Activated B cell treated with CpG ODN at 0.5 μM for 24 hours (primary cell): ENCODE measurements around the gene TAF1B. TPM values are rescaled to one million over a fixed set of nuclear protein-coding genes. Genes with fewer than 3 reads are reported as not detected.

ENCODE experiments used
- ATAC-seq: fragments of 200-7000 bp; cut with Tn5 transposase; one replicate; pipeline ENCODE4 v1.10.0; 2021; ENCODE audit warnings: low read depth, mild to moderate bottlenecking, moderate library complexity
- CTCF ChIA-PET: fragments of 350-600 bp; sonication (Branson Sonifier 250); formaldehyde crosslinking; loops from one replicate; lab custom pipeline; 2021; ENCODE audit warnings: antibody characterized with exemption; lab: Charles Lee
- POLR2A ChIA-PET: fragments of 350-600 bp; sonication (Branson Sonifier 250); formaldehyde crosslinking; loops from one replicate; lab custom pipeline; 2021; ENCODE audit warnings: antibody characterized with exemption; lab: Charles Lee
- DNase-seq: peaks from one replicate; pipeline ENCODE4 v3.0.0; 2022
- H3K27ac Mint-ChIP-seq: one replicate; pipeline ENCODE4 v1.8.0; 2020; ENCODE audit warnings: mixed read lengths
- H3K27me3 Mint-ChIP-seq: one replicate; pipeline ENCODE4 v1.8.0; 2021; ENCODE audit warnings: mixed read lengths
- H3K36me3 Mint-ChIP-seq: one replicate; pipeline ENCODE4 v1.8.0; 2021; ENCODE audit warnings: low read depth, mixed read lengths
- H3K4me1 Mint-ChIP-seq: one replicate; pipeline ENCODE4 v1.8.0; 2021; ENCODE audit warnings: mixed read lengths
- H3K4me3 Mint-ChIP-seq: one replicate; pipeline ENCODE4 v1.8.0; 2020; ENCODE audit warnings: mild to moderate bottlenecking, mixed read lengths
- H3K9me3 Mint-ChIP-seq: one replicate; pipeline ENCODE4 v1.8.0; 2020; ENCODE audit warnings: mixed read lengths
- intact Hi-C: fragments of 100-400 bp; cut with micrococcal nuclease; formaldehyde crosslinking; loops from one replicate; pipeline ENCODE4 v1.15.1; 2024
- total RNA-seq: library from RNA; stranded (reverse); gene quantifications from 2 replicates; pipeline ENCODE4 v1.2.3, GENCODE V29; 2022
- TF ChIP-seq, protein P1 (sequence below): fragments of 200-600 bp; IDR thresholded peaks from one replicate; pipeline ENCODE4 v1.8.0; 2022; ENCODE audit warnings: antibody characterized with exemption, mild to moderate bottlenecking

Gene TAF1B
- total RNA-seq, 1 donor from 2014 or later, result 28.7 TPM

GRCh38 chr2:9811679-9812511 lies 31.4 kb upstream of the TAF1B start:
- ATAC-seq, result no peak
- ChIA-PET CTCF (interaction anchor here (1.1 to 4.7 kb wide), 3 partner anchors 12 to 236 kb away, joined by 3 to 69 read pairs (median 6); no protein-coding TSS in a partner anchor), POLR2A (interaction anchor here (0.6 kb wide), 1 partner anchor 173 kb away, joined by 4 read pairs; no protein-coding TSS in a partner anchor)
- TF ChIP-seq, protein P1, sequence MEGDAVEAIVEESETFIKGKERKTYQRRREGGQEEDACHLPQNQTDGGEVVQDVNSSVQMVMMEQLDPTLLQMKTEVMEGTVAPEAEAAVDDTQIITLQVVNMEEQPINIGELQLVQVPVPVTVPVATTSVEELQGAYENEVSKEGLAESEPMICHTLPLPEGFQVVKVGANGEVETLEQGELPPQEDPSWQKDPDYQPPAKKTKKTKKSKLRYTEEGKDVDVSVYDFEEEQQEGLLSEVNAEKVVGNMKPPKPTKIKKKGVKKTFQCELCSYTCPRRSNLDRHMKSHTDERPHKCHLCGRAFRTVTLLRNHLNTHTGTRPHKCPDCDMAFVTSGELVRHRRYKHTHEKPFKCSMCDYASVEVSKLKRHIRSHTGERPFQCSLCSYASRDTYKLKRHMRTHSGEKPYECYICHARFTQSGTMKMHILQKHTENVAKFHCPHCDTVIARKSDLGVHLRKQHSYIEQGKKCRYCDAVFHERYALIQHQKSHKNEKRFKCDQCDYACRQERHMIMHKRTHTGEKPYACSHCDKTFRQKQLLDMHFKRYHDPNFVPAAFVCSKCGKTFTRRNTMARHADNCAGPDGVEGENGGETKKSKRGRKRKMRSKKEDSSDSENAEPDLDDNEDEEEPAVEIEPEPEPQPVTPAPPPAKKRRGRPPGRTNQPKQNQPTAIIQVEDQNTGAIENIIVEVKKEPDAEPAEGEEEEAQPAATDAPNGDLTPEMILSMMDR, result no peak
- peaks cover 6% of the 10 kb centered on the region for H3K27me3 Mint-ChIP-seq
- H3K36me3 Mint-ChIP-seq, result no peaks in the 10 kb centered on the region
- no peaks in the 10 kb centered on the region for H3K9me3 Mint-ChIP-seq
- H3K4me1 Mint-ChIP-seq, result peaks cover 9% of the 10 kb centered on the region
- no peak for DNase-seq
- H3K4me3 Mint-ChIP-seq, result no peak overlapping the region
- intact Hi-C loops, result loop anchor here (10.0 kb wide), 1 partner anchor 623 kb away; no protein-coding TSS in a partner anchor
- no peak overlapping the region for H3K27ac Mint-ChIP-seq

- ChIA-PET POLR2A (interaction anchor here (0.6 kb wide), 1 partner anchor 172 kb away, joined by 4 read pairs; no protein-coding TSS in a partner anchor), CTCF (interaction anchor here (0.7 to 4.7 kb wide), 5 partner anchors 11 to 235 kb away, joined by 3 to 69 read pairs (median 4); partner anchors contain the start of gene TAF1B)
- H3K9me3 Mint-ChIP-seq, result no peaks in the 10 kb centered on the region
- H3K36me3 Mint-ChIP-seq, result no peaks in the 10 kb centered on the region
- H3K27me3 Mint-ChIP-seq, result peaks cover 6% of the 10 kb centered on the region
- no peak overlapping the region for H3K27ac Mint-ChIP-seq
- ATAC-seq (no peak), DNase-seq (no peak)
- intact Hi-C loops, result loop anchor here (10.0 kb wide), 1 partner anchor 622 kb away; no protein-coding TSS in a partner anchor
- H3K4me1 Mint-ChIP-seq, result peaks cover 9% of the 10 kb centered on the region
- no peak overlapping the region for H3K4me3 Mint-ChIP-seq
- TF ChIP-seq, protein P1, result no peak
These were observed 30.3 kb upstream of the TAF1B start for GRCh38 chr2:9812945-9813311.

- ATAC-seq (peak; percentile 89), DNase-seq (peak; percentile 59)
- ChIA-PET POLR2A (interaction anchor here (1.6 kb wide), 1 partner anchor 29 kb away, joined by 4 read pairs; the partner anchor contains the start of gene TAF1B), CTCF (interaction anchor here (0.8 to 4.7 kb wide), 13 partner anchors 10 to 234 kb away, joined by 3 to 69 read pairs (median 4); no protein-coding TSS in a partner anchor)
- Mint-ChIP-seq H3K36me3 (no peaks in the 10 kb centered on the region), H3K4me3 (no peak overlapping the region), H3K27me3 (peaks cover 4% of the 10 kb centered on the region), H3K9me3 (no peaks in the 10 kb centered on the region), H3K4me1 (peaks cover 9% of the 10 kb centered on the region), H3K27ac (no peak overlapping the region)
- intact Hi-C loops, result loop anchor here (1.0 to 10.0 kb wide), 4 partner anchors 30 to 621 kb away; partner anchors contain the start of gene TAF1B
- TF ChIP-seq, protein P1, result peak; percentile 95
These were observed 29.8 kb upstream of the TAF1B start for GRCh38 chr2:9813312-9814128.

- DNase-seq, result no peak
- TF ChIP-seq, protein P1, result peak; percentile 13
- no peak for ATAC-seq
- Mint-ChIP-seq H3K27ac (no peak overlapping the region), H3K36me3 (no peaks in the 10 kb centered on the region), H3K27me3 (peaks cover 4% of the 10 kb centered on the region), H3K4me1 (peaks cover 9% of the 10 kb centered on the region), H3K4me3 (no peak overlapping the region), H3K9me3 (no peaks in the 10 kb centered on the region)
- ChIA-PET POLR2A (interaction anchor here (1.6 kb wide), 1 partner anchor 28 kb away, joined by 4 read pairs; the partner anchor contains the start of gene TAF1B), CTCF (interaction anchor here (0.7 to 4.7 kb wide), 15 partner anchors 9 to 233 kb away, joined by 3 to 69 read pairs (median 4); no protein-coding TSS in a partner anchor)
- intact Hi-C loops, result loop anchor here (1.0 to 10.0 kb wide), 4 partner anchors 29 to 621 kb away; partner anchors contain the start of gene TAF1B
These were observed 29.0 kb upstream of the TAF1B start for GRCh38 chr2:9814129-9814868.
